Keratinocyte (primary cell): ENCODE measurements around the gene CTNNA3. TPM values are rescaled to one million over a fixed set of nuclear protein-coding genes. Genes with fewer than 3 reads are reported as not detected.

Experiments
- DNase-seq: peaks from one replicate; pipeline ENCODE4 v3.0.0-alpha.2; 2011; ENCODE audit warnings: low read depth, missing footprints, low spot score
- FAIRE-seq: peaks from 2 replicates; lab custom pipeline; 2011; peaks lifted over from hg19 to GRCh38; lab: Jason Lieb, UNC
- H2AFZ ChIP-seq: 2 replicates; pipeline ENCODE4 v1.6.0; 2012; ENCODE audit warnings: low read length, control low read depth, inconsistent platforms; ENCODE audit not compliant: control insufficient read depth
- H3K27ac ChIP-seq: 2 replicates; pipeline ENCODE4 v1.5.1; 2011; ENCODE audit warnings: low read length; ENCODE audit not compliant: control insufficient read depth, insufficient read depth
- H3K27me3 ChIP-seq: 3 replicates; pipeline ENCODE4 v1.6.0; 2011; ENCODE audit warnings: low read length; ENCODE audit not compliant: control insufficient read depth, insufficient read depth; ENCODE audit errors: extremely low read depth
- H3K36me3 ChIP-seq, 2 experiments: 2 replicates in 1 of 2; 3 replicates in 1 of 2; pipeline ENCODE4 v1.5.1; 2011; ENCODE audit warnings: low read length in 2 of 2, mild to moderate bottlenecking in 1 of 2; ENCODE audit not compliant: control insufficient read depth in 2 of 2, insufficient read depth in 2 of 2; ENCODE audit errors: extremely low read depth in 1 of 2
- H3K4me1 ChIP-seq: 3 replicates; pipeline ENCODE4 v1.5.1; 2011; ENCODE audit warnings: low read length; ENCODE audit not compliant: control insufficient read depth, insufficient read depth; ENCODE audit errors: extremely low read depth
- H3K4me2 ChIP-seq: 3 replicates; pipeline ENCODE4 v1.6.0; 2011; ENCODE audit warnings: low read depth, low read length; ENCODE audit not compliant: control insufficient read depth, insufficient read depth; ENCODE audit errors: extremely low read depth
- H3K4me3 ChIP-seq, 3 experiments: fragments of 200-600 bp in 1 of 3; sonication (generic) in 1 of 3; 2 replicates in 2 of 3; 3 replicates in 1 of 3; pipeline ENCODE4 v1.5.1; 2011 to 2016; ENCODE audit warnings: low read length in 3 of 3, mild to moderate bottlenecking in 3 of 3, control low read depth in 2 of 3, inconsistent platforms in 1 of 3, low read depth in 1 of 3, mixed read lengths in 1 of 3, mixed run types in 1 of 3, moderate library complexity in 1 of 3; ENCODE audit not compliant: control insufficient read depth in 2 of 3, insufficient read depth in 2 of 3; ENCODE audit errors: extremely low read depth in 1 of 3
- H3K79me2 ChIP-seq: 2 replicates; pipeline ENCODE4 v1.6.0; 2012; ENCODE audit warnings: low read length; ENCODE audit not compliant: control insufficient read depth, insufficient read depth
- H3K9ac ChIP-seq: 3 replicates; pipeline ENCODE4 v1.6.0; 2011; ENCODE audit warnings: low read length; ENCODE audit not compliant: control insufficient read depth, insufficient read depth; ENCODE audit errors: extremely low read depth
- H3K9me1 ChIP-seq: 3 replicates; pipeline ENCODE4 v1.6.0; 2011; ENCODE audit warnings: low read length; ENCODE audit not compliant: control insufficient read depth, insufficient read depth; ENCODE audit errors: extremely low read depth
- H3K9me3 ChIP-seq: 2 replicates; pipeline ENCODE4 v1.5.1; 2012; ENCODE audit warnings: low read depth, low read length; ENCODE audit not compliant: control insufficient read depth
- H4K20me1 ChIP-seq: 3 replicates; pipeline ENCODE4 v1.6.0; 2011; ENCODE audit warnings: low read length; ENCODE audit not compliant: control insufficient read depth, insufficient read depth; ENCODE audit errors: extremely low read depth
- EZH2 ChIP-seq: IDR thresholded peaks from one replicate; pipeline ENCODE4 v1.6.1; 2012; ENCODE audit warnings: inconsistent platforms, mild to moderate bottlenecking, low read length, moderate library complexity
- dilution Hi-C: fragments of 300-500 bp; cut with MboI; formaldehyde crosslinking; loops from one replicate; pipeline ENCODE4 v1.7.0; 2020; ENCODE audit warnings: low sequenced_read_pairs; ENCODE audit not compliant: extremely low pct_ligation_motif_present
- polyA plus RNA-seq, 5 experiments: library from polyadenylated mRNA; depleted of rRNA in 3 of 5; stranded (reverse) in 3 of 5; stranded (forward) in 1 of 5; unstranded in 1 of 5; fragments of >200 nt; gene quantifications; 1 replicate in 1 of 5; 2 replicates in 3 of 5; 3 replicates in 1 of 5; pipeline versions ENCODE4 v1.2.1 to v1.2.3, GENCODE V29; 2011 to 2012; ENCODE audit warnings: missing spikeins in 2 of 5, low read depth in 1 of 5, low replicate concordance in 1 of 5
- TF ChIP-seq, protein P1 (sequence below), 3 experiments: IDR thresholded peaks in 1 of 3; conservative IDR thresholded peaks in 1 of 3; optimal IDR thresholded peaks in 1 of 3; 2 replicates in 2 of 3; 3 replicates in 1 of 3; pipeline versions ENCODE3 to v1.5.1; 2011; ENCODE audit warnings: low read length in 3 of 3, mild to moderate bottlenecking in 3 of 3, moderate library complexity in 2 of 3, control low read depth in 1 of 3, inconsistent platforms in 1 of 3; ENCODE audit not compliant: insufficient read depth in 2 of 3; ENCODE audit errors: extremely low read depth in 1 of 3

CTNNA3 gene
- polyA plus RNA-seq, 1 donor (not counting 4 experiments of a cell fraction or from before 2014, with no cell fraction given), result 0.01 TPM

DNA sequence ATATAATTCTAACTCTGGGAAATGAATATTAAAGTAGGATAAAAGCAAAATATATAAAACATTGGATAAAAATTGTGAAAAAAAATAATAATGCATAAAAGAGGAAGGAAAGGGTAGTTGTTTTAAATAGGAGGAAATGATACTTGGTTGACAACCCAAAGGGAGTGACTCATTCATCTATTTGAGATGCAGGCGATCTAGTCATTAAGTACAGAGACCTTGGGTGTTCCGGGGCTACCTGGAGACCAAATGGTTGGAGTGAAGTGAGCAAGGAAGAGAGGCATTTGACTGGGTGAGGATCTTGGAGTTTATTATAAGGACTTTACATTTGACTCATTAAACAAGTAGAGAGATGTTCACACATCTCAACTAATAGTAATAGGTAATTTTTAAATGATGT is 659.2 kb downstream of the CTNNA3 start:
- H2AFZ ChIP-seq, result no peak overlapping the region
- no peaks in the 10 kb centered on the region for H3K4me1 ChIP-seq
- no peak for DNase-seq
- H3K27ac ChIP-seq, result no peak overlapping the region
- H3K36me3 ChIP-seq, result no peaks in the 10 kb centered on the region
- no peaks in the 10 kb centered on the region for H3K79me2 ChIP-seq
- H3K9me3 ChIP-seq, result no peaks in the 10 kb centered on the region
- no peaks in the 10 kb centered on the region for H4K20me1 ChIP-seq
- H3K27me3 ChIP-seq, result no peaks in the 10 kb centered on the region
- H3K4me2 ChIP-seq, result no peak overlapping the region
- no peak for TF ChIP-seq EZH2
- TF ChIP-seq, protein P1, sequence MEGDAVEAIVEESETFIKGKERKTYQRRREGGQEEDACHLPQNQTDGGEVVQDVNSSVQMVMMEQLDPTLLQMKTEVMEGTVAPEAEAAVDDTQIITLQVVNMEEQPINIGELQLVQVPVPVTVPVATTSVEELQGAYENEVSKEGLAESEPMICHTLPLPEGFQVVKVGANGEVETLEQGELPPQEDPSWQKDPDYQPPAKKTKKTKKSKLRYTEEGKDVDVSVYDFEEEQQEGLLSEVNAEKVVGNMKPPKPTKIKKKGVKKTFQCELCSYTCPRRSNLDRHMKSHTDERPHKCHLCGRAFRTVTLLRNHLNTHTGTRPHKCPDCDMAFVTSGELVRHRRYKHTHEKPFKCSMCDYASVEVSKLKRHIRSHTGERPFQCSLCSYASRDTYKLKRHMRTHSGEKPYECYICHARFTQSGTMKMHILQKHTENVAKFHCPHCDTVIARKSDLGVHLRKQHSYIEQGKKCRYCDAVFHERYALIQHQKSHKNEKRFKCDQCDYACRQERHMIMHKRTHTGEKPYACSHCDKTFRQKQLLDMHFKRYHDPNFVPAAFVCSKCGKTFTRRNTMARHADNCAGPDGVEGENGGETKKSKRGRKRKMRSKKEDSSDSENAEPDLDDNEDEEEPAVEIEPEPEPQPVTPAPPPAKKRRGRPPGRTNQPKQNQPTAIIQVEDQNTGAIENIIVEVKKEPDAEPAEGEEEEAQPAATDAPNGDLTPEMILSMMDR (optimal IDR thresholded peaks at IDR 0.05 in 1 of 3, IDR thresholded peaks at IDR 0.05 in 1 of 3, conservative IDR thresholded peaks at IDR 0.05 in 1 of 3; ENCODE audit: extremely low read depth in 1 of 3, insufficient read depth in 2 of 3, low read length in 3 of 3), result no peak
- no peak overlapping the region for H3K9ac ChIP-seq
- FAIRE-seq, result no peak
- no peak overlapping the region for H3K4me3 ChIP-seq
- H3K9me1 ChIP-seq, result no peaks in the 10 kb centered on the region
- dilution Hi-C loops, result no loop called here

DNA sequence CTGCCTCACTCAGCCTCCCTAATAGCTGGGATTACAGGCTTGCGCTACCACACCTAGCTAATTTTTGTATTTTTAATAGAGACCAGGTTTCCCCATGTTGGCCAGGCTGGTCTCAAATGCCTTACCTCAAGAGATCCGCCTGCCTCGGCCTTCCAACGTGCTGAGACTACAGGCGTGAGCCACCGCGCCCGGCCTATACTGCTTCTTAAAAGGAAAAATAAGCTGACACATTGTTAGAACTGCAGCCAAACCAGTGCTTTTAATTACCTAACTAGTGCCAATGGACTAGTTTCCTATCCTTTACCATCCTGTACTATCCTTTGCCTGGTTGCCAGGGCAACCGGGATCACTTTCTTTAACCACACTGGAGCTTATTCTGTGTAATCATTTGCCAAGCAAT is 662.1 kb downstream of the CTNNA3 start:
- no peaks in the 10 kb centered on the region for H3K27me3 ChIP-seq
- no peaks in the 10 kb centered on the region for H3K36me3 ChIP-seq
- no peak overlapping the region for H3K9ac ChIP-seq
- TF ChIP-seq EZH2, result no peak
- TF ChIP-seq, protein P1 (optimal IDR thresholded peaks at IDR 0.05 in 1 of 3, IDR thresholded peaks at IDR 0.05 in 1 of 3, conservative IDR thresholded peaks at IDR 0.05 in 1 of 3; ENCODE audit: extremely low read depth in 1 of 3, insufficient read depth in 2 of 3, low read length in 3 of 3), result no peak
- dilution Hi-C loops, result no loop called here
- FAIRE-seq, result no peak
- no peaks in the 10 kb centered on the region for H4K20me1 ChIP-seq
- H2AFZ ChIP-seq, result no peak overlapping the region
- H3K4me1 ChIP-seq, result no peaks in the 10 kb centered on the region
- no peak for DNase-seq
- H3K27ac ChIP-seq, result no peak overlapping the region
- no peak overlapping the region for H3K4me2 ChIP-seq
- H3K4me3 ChIP-seq, result no peak overlapping the region
- H3K9me3 ChIP-seq, result no peaks in the 10 kb centered on the region
- H3K79me2 ChIP-seq, result no peaks in the 10 kb centered on the region
- H3K9me1 ChIP-seq, result no peaks in the 10 kb centered on the region
